Choroid plexus epithelial cell (primary cell): ENCODE measurements around the gene AXIN2.

ENCODE experiments used
- DNase-seq: peaks from one replicate; pipeline ENCODE4 v3.0.0-alpha.2; 2010; ENCODE audit warnings: low read depth
- H3K4me3 ChIP-seq: 2 replicates; pipeline ENCODE4 v1.5.1; 2011; ENCODE audit warnings: low read depth, mild to moderate bottlenecking, control low read depth, low read length, moderate library complexity
- TF ChIP-seq, protein P1 (sequence below): conservative IDR thresholded peaks from 2 replicates; pipeline ENCODE4 v1.5.1; 2011; ENCODE audit warnings: low read depth, mild to moderate bottlenecking, control low read depth, inconsistent platforms, low read length, moderate library complexity

The AXIN2 gene

DNA sequence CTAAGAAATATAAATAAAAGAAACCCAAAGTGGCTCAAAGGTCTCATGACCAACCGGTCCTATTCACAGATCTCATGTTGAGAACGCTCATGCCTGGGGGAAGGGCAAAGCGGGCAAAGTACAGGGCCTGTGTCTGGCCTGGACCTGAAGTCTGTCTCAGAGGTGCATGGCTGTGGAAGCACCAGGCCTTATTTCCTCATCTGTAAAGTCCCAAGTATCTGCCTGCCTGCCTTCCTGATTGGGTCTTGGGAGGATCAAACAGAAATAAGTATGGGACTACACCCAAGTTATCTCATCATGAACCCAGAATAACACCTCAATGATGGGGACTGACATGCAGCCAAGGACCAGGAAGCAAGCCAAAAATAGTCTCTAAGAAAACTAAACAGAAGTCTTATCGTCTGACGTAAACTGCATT, 14.2 kb downstream of the AXIN2 start:
- no peak overlapping the region for H3K4me3 ChIP-seq
- no peak for DNase-seq
- TF ChIP-seq, protein P1, sequence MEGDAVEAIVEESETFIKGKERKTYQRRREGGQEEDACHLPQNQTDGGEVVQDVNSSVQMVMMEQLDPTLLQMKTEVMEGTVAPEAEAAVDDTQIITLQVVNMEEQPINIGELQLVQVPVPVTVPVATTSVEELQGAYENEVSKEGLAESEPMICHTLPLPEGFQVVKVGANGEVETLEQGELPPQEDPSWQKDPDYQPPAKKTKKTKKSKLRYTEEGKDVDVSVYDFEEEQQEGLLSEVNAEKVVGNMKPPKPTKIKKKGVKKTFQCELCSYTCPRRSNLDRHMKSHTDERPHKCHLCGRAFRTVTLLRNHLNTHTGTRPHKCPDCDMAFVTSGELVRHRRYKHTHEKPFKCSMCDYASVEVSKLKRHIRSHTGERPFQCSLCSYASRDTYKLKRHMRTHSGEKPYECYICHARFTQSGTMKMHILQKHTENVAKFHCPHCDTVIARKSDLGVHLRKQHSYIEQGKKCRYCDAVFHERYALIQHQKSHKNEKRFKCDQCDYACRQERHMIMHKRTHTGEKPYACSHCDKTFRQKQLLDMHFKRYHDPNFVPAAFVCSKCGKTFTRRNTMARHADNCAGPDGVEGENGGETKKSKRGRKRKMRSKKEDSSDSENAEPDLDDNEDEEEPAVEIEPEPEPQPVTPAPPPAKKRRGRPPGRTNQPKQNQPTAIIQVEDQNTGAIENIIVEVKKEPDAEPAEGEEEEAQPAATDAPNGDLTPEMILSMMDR = no peak

DNA sequence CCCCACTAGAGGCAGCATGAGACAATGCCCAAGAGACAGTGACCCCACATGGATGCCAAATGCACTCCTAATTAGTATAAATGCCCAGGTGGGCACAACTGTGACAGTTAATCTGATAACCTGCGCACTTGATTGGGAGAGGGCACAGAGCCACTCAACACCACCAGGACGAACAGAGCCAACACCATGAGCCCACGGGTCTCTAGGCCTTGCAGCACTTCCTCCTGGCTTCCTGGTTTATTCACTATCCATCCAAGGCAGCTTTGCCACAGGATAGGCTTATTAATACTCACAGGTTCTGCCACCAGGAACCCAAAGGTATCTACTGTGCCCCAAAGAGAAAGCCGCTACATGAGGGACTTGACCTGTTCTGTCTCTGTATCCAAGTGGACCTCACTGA, 14.9 kb downstream of the AXIN2 start:
- DNase-seq = no peak
- TF ChIP-seq, protein P1 = no peak
- H3K4me3 ChIP-seq = no peak overlapping the region

DNA sequence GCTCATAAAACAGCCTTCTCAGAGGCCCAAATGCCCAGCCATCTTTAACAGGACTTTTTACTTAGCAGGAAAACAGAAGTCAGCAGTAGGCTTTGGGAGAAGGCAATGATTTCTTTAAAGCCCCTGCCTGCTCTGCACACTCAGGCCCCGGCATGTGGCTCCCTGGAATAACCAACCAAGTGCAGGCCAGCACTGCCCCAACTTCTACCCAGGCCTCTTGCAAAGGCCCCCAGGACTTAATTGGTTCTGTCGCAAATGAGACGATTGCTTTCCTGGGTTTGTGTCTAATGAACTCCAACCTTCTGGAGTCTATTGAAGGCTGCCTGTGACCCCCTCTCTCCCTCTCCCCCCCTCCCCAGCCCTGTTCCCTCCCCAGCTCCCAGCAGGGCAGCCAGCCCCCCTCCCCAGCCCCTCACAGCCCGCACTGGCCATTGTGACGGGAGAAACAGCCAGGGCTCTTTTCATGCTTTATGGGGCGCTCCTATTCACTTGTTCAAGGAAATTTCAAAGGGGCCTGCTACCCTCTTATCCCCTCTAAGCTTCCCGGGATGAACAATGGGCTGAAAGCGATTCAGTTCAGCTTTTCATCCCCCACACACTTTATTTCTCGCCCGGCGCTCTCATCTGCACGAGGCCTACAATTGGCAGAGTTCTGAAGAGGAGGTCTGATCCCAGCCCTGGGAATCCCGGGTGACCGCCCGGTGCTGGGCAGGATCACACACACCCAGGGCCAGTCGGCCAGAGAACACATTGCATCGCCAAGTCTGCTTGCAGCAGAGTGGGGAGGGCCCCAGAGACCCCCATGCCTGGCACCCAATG, 15.5 kb downstream of the AXIN2 start:
- TF ChIP-seq, protein P1 = no peak
- no peak overlapping the region for H3K4me3 ChIP-seq
- no peak for DNase-seq

DNA sequence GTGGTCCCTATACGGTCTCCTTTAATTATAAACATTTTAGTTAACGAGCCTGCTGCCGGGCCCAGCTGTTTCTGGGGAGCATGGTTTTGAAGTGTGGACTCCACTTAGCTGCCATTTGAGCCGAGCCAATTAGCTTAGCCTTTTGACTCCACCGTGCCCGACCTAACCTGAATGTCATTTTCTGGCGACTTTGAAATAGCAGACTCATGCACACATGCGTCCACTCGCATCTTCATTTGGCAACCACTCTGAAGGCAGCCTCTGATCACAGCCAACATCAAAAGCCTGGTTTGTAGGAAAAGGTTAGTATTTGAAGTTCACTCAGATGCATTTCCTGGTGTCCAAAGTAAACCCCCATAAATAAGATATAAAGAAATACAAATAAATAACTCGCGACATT, 16.8 kb downstream of the AXIN2 start:
- DNase-seq = no peak
- H3K4me3 ChIP-seq = no peak overlapping the region
- TF ChIP-seq, protein P1 = no peak

DNA sequence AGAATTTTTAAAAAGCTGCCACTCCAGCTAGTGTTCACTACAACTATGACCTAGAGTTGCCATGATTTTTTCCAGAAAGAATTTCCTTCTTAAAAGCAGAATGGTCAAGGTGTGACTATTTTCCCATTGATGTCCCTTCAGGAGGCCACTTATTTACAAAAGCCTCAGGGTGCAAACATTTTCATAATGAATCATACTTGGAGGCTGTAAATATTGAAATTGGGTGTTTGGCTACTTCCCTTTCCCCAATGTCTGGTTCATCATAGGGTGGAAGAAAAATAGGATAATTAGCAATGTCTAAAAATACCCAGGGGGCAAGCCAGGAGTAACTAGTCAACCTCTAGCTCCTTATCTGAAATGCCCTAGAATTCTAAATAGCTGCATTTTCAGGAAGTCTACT, 18.8 kb downstream of the AXIN2 start:
- TF ChIP-seq, protein P1 = no peak
- H3K4me3 ChIP-seq = no peak overlapping the region
- DNase-seq = no peak

DNA sequence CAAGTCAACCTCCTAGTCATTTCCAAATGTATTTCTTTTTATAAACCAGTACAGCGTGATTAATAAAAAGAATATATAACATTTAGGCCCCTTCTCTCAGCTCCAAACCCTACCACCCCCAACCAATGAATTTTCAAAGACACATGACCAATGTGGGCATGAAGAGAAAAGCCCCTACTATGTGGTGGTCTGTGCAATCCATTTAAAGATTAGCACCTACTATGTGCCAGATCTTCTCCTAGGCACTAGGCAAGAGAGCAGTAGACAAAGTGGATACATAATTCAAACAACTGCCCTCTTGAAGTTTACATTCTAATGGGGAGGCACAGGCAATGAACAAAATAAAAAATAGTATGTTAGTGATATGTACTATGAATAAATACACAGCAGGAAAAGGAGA, 19.4 kb downstream of the AXIN2 start:
- no peak for DNase-seq
- TF ChIP-seq, protein P1 = no peak
- no peak overlapping the region for H3K4me3 ChIP-seq

DNA sequence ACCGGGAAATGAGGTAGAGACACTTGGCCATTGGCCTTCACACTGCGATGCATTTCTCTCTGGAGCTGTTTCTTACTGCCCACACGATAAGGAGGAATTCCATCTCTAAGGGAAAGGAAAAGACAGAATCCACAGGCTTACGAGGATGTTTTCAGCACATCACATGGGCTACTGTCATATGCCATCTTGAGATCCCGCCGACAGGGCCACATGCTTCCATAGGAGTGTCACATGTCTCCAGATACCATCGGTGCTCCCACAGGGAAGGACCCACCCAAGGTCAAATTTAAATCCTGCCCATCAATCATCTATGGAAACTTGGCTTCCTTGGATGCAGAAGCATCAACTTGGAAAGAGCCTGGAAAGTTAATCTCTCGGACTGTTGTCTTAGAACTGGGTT, 20.0 kb downstream of the AXIN2 start:
- TF ChIP-seq, protein P1 = no peak
- no peak overlapping the region for H3K4me3 ChIP-seq
- DNase-seq = no peak
